Activated naive CD8-positive, alpha-beta T cell treated with anti-CD3 and anti-CD28 coated beads, Interleukin-2, amount 10 ng/mL, durations not matched to agents 7 days and 5 days (primary cell): Measurements from ENCODE around the gene IFT43. TPM values are rescaled to one million over a fixed set of nuclear protein-coding genes. Genes with fewer than 3 reads are reported as not detected.

ENCODE experiments used
- ATAC-seq: fragments of 150-1000 bp; cut with Tn5 transposase; one replicate; pipeline ENCODE4 v1.10.0; 2021; ENCODE audit warnings: low read depth, moderate library complexity
- POLR2A ChIA-PET: fragments of 350-600 bp; sonication (Branson Sonifier 250); formaldehyde crosslinking; loops from one replicate; lab custom pipeline; 2021; ENCODE audit warnings: antibody characterized with exemption; lab: Charles Lee
- DNase-seq: peaks from one replicate; pipeline ENCODE4 v3.0.0; 2021
- H3K27ac Mint-ChIP-seq: one replicate; pipeline ENCODE4 v1.8.0; 2022; ENCODE audit warnings: mild to moderate bottlenecking, mixed read lengths
- H3K27me3 Mint-ChIP-seq: one replicate; pipeline ENCODE4 v1.8.0; 2022; ENCODE audit warnings: mild to moderate bottlenecking, moderate library complexity, mixed read lengths
- H3K36me3 Mint-ChIP-seq: one replicate; pipeline ENCODE4 v1.8.0; 2021; ENCODE audit warnings: mild to moderate bottlenecking, mixed read lengths
- H3K4me1 Mint-ChIP-seq: one replicate; pipeline ENCODE4 v1.8.0; 2021; ENCODE audit warnings: mixed read lengths
- H3K4me3 Mint-ChIP-seq: one replicate; pipeline ENCODE4 v1.8.0; 2022; ENCODE audit warnings: mild to moderate bottlenecking, moderate library complexity, mixed read lengths
- H3K9me3 Mint-ChIP-seq: one replicate; pipeline ENCODE4 v1.8.0; 2021; ENCODE audit warnings: mixed read lengths
- total RNA-seq, 2 experiments: library from RNA; stranded (reverse); gene quantifications; one replicate each; pipeline ENCODE4 v1.2.3, GENCODE V29; 2021

IFT43 gene
- total RNA-seq, 2 experiments from 2014 or later, result 8.0 to 8.2 TPM

- H3K4me3 Mint-ChIP-seq, result no peak overlapping the region
- no peak overlapping the region for H3K27ac Mint-ChIP-seq
- DNase-seq (no peak), ATAC-seq (no peak)
- POLR2A ChIA-PET, result no interaction called here
- H3K9me3 Mint-ChIP-seq, result peaks cover 3% of the 10 kb centered on the region
- H3K4me1 Mint-ChIP-seq, result no peaks in the 10 kb centered on the region
- no peaks in the 10 kb centered on the region for H3K36me3 Mint-ChIP-seq
- peaks cover 19% of the 10 kb centered on the region for H3K27me3 Mint-ChIP-seq
Measured at GRCh38 chr14:76125511-76125910, 139.9 kb downstream of the IFT43 start.

- no peak overlapping the region for H3K27ac Mint-ChIP-seq
- POLR2A ChIA-PET, result no interaction called here
- DNase-seq, result no peak
- no peak for ATAC-seq
- H3K4me3 Mint-ChIP-seq, result no peak overlapping the region
- no peaks in the 10 kb centered on the region for H3K4me1 Mint-ChIP-seq
- H3K9me3 Mint-ChIP-seq, result peaks cover 3% of the 10 kb centered on the region
- peaks cover 25% of the 10 kb centered on the region for H3K27me3 Mint-ChIP-seq
- no peaks in the 10 kb centered on the region for H3K36me3 Mint-ChIP-seq
Measured at GRCh38 chr14:76126076-76126475, 140.5 kb downstream of the IFT43 start.

GRCh38 chr14:76129851-76130576 lies 144.5 kb downstream of the IFT43 start:
- Mint-ChIP-seq H3K4me3 (no peak overlapping the region), H3K36me3 (no peaks in the 10 kb centered on the region), H3K27me3 (peaks cover 46% of the 10 kb centered on the region), H3K9me3 (peaks cover 3% of the 10 kb centered on the region), H3K4me1 (no peaks in the 10 kb centered on the region), H3K27ac (no peak overlapping the region)
- DNase-seq, result no peak
- no peak for ATAC-seq
- POLR2A ChIA-PET, result no interaction called here

- POLR2A ChIA-PET, result no interaction called here
- Mint-ChIP-seq H3K4me3 (no peak overlapping the region), H3K9me3 (peaks cover 3% of the 10 kb centered on the region), H3K4me1 (no peaks in the 10 kb centered on the region), H3K36me3 (no peaks in the 10 kb centered on the region), H3K27ac (no peak overlapping the region), H3K27me3 (peaks cover 57% of the 10 kb centered on the region)
- DNase-seq (no peak), ATAC-seq (no peak)
Measured at GRCh38 chr14:76131071-76131965, 145.8 kb downstream of the IFT43 start.

GRCh38 chr14:76133103-76133502 lies 147.5 kb downstream of the IFT43 start:
- ATAC-seq, result no peak
- Mint-ChIP-seq H3K27ac (no peak overlapping the region), H3K36me3 (no peaks in the 10 kb centered on the region), H3K4me3 (no peak overlapping the region), H3K27me3 (peaks cover 67% of the 10 kb centered on the region), H3K4me1 (peaks cover 2% of the 10 kb centered on the region), H3K9me3 (peaks cover 2% of the 10 kb centered on the region)
- DNase-seq, result no peak
- POLR2A ChIA-PET, result no interaction called here

Other genes with a start within 250 kb of the IFT43 start
- gene TGFB3, start 3.8 kb upstream of the IFT43 start, total RNA-seq, result 1 to 10 TPM; 3.3 to 3.5 TPM
- 10 to 100 TPM; 61.6 to 61.9 TPM for gene GPATCH2L, start 166.2 kb downstream of the IFT43 start, total RNA-seq